T-helper 22 cell (primary cell): Measurements from ENCODE around the gene LAS1L.
"Not testable (repeated sequence)": the region's sequence is repeated elsewhere in the genome, so short reads cannot be mapped to it uniquely, and the experiment has no call there.

Source experiments
- DNase-seq: peaks from one replicate; pipeline ENCODE4 v3.0.0-alpha.2; 2020; ENCODE audit warnings: low read depth

LAS1L gene

DNA sequence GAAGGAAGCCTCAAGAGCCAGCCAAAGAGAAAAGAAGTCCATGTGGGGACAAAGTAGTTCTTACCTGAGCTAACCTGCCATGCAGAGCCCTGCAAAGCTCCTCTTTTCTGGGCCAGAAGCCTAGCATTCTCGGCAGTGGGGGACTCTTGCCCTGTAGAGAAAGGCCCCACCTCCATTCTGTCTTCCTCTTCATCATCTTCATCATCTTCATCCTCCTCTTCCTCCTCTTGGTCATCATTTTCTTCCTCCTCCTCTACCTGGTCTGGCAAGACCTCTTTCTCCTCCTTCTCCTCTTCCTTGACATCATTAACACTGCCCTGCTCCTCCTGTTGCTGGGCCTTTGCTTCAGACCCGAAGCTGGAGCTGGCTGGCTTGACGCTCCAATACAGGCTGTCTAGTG lies 16.7 kb downstream of the LAS1L start:
- DNase-seq, result no peak

DNA sequence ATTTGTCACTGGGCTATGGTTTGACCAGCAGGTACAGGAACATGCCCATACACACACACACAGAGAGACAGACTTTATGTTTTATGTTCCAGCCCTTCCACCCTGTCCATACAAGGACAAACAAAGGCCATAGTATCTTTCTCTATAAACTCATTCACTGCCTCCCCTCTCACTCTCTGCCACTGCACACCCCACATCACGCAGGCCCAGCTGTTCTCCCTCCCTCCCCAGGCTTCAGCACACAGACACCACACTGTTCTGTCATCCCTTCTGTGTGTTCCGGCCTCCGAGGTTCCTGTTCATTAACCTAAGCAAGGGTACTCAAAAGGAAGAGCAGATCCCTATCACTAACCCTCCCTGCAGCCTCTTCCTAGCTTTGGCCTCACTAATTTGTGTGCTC lies 17.8 kb downstream of the LAS1L start:
- DNase-seq, result no peak

DNA sequence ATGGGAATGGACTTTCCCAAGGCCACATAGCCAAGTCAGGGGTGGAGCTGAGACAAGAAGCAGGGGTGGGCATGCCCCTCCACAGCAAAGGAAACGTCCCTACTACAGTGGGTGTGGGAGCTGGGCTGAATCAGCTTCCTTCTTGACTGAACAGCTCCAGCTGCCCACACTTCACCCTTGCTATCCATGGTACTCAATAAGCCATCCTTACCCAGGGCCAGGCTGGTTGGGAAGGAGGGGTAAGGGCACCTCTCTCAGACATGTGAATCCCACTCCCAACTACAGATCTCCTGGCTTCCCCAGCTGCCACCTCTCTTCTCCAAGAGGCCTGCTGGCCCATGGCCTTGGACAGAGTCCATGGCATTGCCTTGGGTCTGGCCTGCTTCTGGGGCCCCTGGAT lies 21.0 kb downstream of the LAS1L start:
- DNase-seq, result no peak

DNA sequence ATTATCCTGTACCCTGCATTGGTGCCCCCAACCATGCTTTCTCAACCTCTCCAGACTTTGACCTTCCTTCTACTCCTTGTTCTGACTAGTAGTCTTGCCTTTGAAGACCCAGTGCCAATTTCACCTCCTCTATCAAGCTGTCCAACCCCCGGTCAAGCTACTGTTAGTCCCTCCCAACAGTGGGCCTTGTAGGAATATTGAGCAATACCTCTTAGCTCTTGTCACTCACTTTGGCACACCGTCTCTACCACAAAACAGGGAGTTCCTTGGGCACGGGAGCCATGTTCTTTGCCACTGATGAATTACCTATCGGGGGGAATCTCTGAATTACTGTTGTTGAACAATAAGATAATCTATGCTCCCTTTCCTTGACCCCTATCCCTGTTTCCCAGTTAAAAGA lies 25.2 kb downstream of the LAS1L start:
- DNase-seq, result no peak

DNA sequence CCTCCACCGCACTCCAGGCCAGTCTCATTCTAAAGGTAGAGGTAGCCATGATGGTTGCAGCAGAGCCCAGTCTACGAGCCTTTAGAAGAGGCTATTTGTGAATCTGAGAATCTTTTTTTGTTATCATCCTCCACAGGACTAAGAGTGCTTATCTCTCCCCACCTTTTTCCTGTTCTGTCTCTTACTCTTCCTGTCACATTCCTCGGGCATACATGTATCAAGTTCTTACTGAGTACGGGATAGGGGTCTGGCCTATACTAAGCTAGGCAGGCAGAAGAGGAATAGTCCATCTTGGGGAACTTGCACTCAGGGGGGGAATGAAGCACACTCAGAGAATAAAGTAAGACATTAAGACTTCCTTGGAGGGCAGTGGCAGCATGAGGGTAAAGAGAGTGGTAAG lies 25.7 kb downstream of the LAS1L start:
- no peak for DNase-seq

DNA sequence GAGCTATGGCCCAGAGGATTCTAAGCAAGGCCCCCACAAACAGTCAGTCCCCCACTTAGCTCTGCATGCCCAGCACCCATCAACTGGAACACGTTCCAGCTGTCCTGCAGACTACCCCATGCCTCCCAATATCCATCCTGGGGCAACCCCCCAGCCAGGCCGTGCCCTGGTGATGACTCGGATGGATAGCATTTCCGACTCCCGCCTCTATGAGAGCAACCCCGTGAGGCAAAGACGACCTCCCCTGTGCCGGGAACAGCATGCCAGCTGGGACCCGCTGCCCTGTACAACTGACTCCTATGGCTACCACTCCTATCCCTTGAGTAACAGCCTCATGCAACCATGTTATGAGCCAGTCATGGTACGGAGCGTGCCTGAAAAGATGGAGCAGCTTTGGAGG lies 32.0 kb downstream of the LAS1L start:
- no peak for DNase-seq

DNA sequence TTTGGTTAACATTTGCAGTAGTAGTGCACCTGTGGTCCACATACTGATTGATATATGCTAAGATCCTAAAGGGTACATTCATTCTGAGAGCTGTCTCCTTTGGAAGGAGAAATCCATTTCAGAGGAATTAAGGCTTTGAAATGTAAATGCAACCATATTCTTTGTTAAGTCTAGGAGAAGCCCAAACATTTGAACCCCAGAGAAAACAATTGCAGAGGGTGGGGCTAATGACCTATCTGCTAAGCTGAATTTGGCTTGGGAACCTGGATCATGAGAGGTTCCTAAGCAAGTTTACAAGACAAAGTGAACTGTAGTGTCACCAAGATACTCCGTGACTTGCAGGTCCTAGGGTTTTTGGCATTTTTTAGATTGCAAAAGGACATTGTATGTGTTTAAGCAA lies 41.2 kb downstream of the LAS1L start:
- no peak for DNase-seq

DNA sequence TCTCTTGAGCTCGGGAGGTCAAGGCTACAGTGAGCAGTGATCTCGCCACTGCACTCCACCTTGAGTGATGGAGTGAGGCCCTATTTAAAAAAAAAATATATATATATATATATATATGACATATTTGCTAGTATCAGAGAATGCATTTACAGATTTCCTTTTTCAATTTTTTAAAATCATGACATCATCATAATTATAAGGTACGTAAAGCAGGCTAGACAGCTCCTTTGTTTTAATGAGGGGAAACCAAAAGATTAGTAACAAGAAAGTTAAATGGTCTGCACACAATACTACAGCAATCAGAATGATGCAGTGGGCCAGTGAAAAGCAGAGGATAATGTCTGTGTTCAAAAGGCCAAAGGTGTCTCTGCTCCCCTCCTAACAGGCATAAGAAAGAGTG lies 43.0 kb downstream of the LAS1L start:
- DNase-seq, result no peak

DNA sequence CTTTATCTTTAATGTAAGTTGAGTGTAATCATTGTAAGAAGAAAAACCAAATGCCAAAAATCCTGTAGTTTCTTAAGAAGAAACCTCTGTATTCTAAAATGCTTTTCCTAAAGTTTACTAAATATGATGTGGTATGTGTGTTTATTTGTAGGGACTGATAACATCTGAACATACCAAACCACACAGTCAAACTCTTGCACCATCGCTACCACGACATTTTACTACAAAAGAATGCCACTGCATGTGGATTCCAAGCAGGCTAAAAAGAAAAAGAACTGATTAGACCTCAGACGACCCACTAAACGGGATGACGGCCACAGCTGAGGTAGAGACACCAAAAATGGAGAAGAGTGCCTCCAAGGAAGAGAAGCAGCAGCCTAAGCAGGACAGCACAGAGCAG lies 46.1 kb downstream of the LAS1L start:
- no peak for DNase-seq

DNA sequence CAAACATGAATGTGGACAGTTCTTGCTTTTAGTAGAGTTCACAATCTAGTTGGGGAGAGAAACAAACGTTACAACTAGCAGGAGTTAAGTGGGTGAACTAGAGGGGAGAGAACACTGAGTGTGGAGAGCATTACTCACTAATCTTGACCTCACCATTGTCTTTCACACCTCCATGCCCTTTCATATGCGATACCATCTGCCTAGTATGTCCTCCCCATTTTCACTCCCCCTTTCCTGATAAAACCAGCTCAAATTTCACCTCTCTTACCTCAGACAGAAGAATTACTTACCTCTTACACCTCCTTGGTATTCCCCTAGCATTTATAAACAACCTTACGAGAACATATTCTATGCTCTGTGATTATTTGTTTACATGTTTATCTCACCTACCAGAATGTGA lies 53.6 kb downstream of the LAS1L start:
- DNase-seq, result no peak

DNA sequence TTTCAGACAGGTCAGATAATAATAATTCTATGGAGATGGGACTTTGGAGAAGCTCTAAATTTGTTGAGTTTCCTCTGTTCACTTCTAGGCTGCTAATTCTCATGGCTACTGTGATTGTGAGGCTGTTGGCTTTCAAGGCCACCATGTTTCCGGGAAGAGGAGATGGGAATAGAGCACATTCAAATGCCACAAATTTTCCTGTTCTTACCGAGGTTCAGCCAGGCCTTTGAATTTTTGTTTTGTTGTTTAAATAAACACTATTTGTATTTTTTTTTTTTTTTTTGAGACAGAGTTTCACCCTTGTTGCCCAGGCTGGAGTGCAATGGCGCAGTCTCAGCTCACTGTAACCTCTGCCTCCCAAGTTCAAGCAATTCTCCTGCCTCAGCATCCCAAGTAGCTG lies 55.5 kb downstream of the LAS1L start:
- not testable (repeated sequence) for DNase-seq

DNA sequence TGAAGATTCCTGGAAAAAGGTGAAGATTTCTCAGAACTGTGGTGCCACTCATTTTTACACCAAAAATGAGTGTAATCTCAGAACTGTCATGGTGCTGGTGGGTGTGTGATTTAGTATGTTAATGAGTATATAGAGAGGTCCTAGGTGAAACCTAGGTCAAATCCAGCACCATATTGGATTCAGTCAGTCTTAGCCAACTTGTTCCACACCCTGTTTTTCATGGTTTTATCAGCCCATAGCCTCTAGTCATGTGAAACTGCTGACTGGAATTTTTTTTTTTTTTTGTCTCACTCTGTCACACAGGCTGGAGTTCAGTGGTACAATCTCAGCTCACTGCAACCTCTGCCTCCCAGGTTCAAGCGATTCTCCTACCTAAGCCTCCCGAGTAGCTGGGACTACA lies 58.0 kb downstream of the LAS1L start:
- DNase-seq, result no peak

DNA sequence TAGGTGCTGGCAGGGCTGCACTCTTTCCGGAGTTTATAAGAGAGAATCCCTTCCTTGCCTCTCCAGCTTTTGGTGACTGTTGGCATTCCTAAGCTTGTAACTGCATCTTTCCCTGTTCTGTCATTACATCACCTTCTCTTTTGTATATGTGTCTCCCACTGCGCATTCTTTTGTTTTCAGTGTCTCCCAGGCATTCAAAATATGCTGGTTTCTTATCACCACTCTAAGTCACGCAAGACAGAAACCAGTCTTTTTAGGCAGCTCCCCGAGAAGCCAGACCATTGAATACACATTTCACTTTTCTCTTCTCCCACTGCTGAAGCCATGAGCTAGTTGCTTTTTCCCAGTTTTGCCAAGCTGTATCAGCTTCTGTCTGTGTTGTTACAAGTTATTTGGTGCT lies 71.0 kb downstream of the LAS1L start:
- no peak for DNase-seq
